Stimulated activated CD4-positive, alpha-beta T cell treated with anti-CD3 and anti-CD28 coated beads, Interleukin-12 subunit alpha, Interleukin-12 subunit beta, amount 100 ng/mL, for 4 hours (primary cell): ENCODE results near the gene CHD6.

Experiments
- DNase-seq: peaks from one replicate; pipeline ENCODE4 v3.0.0-alpha.2; 2020

Gene CHD6

DNA sequence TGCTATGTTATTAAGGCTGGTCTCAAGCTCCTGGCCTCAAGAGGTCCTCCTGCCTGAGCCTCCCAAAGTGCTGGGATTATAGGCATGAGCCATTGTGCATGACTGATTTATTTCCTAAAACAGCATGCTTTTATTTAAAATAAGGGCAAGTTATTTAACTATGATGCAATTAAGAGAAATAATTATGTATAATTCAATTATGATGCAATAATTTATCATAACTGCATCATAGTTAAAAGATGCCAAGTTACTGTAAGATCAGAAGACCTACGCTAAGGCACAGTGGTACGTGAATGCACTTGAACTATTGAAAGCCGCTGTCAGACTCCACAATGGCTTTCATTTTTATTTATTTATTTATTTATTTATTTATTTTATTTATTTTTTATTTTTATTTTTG lies 227.3 kb downstream of the CHD6 start:
- DNase-seq: no peak

DNA sequence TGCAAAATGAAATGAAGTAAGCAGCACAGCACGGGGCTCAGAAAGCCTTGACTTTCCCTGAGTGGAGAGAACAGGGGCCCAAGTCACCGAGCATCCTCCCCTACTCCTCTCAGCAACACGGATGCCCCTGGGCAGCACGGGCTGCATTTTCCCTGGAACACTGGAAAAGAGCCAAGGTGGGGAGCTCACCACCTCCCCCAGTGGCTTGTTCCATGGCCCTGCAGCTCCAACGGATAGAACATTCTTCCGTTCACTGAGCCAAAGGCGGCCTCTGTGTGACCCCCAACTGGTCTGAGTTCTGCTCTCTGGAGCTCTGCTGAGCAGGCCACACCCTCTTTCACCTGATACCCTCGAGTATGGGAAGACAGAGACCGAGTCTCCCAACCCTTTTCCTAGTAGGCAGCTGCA lies 230.7 kb downstream of the CHD6 start:
- DNase-seq: no peak

DNA sequence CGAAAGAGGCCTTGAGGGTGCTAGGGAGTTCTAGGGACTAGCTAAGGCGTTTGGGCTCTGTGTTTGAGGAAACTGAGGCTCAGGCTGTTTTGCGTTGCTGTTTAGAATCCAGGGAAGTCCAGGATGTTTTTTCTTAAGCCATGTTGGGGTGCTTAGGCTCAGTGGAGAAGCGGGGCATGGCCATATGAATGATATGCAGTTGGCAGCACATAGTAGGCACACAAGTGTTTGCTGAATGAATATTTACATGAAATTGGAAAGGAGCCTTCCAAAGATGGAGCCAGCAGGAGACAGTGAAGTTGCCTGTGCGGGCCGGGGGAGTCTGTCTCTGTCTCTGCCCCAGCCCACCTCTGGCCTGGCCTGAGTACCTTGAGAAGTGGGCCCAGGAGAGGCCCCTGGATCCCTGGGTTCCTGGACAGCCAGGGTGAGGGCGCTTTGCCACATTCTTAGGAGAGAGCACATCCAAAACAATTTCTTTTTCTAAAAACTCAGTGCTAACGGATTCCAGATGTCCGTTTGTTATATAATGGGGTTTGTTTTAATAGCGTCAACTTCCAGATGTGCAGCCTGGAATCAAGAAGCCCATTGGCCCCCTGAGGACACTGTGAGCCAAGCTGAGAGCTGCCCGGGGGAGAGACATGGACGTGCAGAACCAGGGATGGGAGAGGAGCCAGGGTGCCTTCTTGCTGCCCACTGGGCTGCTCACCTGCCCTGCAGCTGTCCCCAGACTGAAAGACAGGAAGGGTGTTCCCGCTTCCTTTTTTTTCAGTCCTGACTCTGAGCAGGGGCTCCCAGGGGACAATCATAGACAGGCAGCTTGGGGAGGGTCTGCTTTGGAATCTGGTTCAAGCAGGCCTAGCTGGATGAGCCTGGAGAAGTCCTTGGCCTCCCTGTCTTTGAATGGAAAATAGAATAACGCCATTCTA lies 231.4 kb downstream of the CHD6 start:
- DNase-seq: no peak

DNA sequence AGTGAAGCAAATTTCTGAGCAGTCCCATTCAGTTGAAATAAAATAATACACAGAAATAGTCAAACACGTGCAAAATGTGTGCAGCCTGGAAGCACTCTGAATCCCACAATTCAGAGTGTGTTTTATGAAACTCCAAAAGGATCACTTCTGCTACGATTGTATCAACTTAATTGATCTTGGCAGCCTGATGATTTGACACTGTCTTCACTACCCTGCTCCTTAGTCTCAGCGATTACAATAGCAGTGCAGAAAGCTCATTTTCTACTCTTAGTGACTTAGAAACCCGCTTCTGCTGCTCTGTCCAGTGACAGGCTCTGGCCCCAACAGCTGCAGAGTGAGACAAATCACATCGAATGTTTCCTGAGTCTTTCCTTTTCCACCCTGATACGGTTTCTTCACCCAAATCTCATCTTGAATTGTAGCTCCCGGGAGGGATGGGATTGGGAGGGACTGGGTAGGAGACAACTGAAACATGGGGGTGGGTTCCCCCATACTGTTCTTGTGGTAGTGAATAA lies 235.3 kb downstream of the CHD6 start:
- no peak for DNase-seq

DNA sequence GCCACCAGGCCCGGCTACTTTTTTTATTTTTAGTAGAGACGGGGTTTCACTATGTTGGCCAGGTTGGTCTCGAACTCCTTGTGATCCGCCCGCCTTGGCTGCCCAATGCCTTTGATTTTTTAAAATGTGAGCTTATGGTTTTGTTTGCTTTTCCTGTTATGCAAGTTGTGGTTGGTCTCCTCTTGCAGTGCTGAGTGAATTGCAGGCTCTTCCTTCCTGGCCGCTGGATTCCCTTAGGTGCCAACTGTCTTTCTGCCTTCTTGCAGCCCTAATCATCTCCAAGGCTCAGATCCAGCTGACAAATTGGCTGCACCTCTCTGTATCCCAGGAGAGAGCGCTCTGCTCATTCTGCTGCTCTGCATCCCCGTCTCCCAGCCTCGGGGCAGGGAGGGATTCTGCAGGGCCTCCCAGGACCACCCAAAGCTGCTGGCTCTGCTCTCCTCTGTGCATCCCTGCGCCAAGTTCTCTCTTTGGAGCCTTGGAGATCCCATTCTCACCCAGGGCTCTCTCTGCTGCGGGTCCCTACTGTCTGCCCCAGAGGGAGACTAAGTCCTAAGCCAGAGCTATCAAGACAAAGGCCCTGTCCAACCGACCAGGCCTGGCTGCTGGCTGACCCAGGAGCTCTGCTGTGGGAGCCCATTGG lies 237.5 kb downstream of the CHD6 start:
- no peak for DNase-seq

DNA sequence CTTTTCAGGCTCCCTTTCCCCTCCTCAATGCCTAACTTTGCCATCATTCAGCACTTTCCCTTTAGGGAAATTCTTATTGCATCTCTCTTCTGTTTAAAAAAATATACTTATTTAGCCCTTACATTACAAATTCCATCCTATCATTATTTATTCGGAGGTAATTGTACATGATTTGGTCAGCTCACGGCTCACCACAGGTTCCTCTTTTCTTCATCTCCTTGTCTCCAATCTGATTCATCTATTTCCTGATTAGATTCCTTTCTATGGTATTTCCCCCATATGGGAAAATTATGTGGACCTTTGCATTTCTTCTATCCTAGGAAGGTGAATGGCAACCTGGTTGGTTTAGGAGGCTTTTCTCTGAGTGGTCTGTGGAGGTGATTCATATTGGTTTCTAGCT lies 238.6 kb downstream of the CHD6 start:
- DNase-seq: no peak

DNA sequence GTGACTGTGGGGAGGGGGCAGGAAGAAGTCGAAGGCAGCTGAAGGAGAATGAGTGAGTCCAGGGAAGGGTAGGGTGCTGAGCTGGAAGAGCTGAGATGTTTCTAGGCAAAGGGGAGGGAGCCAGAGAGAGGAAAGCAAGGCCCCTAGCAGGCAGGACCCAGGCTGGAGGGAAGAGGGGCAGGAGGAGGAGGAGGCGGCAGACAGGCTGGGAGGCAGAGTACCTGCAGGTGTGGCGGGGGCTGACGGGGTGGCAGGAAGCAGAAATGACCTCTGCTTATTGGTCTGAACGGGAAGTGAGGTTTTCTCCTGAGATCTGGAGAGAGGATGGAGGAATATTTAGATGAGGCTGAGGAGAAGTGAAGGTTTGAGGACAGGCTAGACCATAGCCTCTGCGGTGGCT lies 240.9 kb downstream of the CHD6 start:
- DNase-seq: no peak

DNA sequence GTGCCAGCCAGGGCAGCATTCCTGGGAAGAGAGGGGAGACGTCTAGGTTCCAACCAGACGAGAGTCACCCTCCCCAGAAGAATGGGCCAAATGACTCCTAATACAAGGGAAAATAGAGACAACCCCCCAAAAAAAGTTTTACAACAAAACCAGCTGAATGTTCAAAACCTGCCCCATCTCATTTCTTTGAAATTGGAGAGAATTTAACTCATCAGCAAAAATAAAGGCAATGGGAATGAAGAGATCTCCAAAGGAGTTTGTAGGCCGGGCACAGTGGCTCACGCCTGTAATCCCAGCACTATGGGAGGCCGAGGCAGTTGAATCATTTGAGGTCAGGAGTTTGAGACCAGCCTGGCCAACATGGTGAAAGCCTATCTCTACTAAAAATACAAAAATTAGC lies 241.8 kb downstream of the CHD6 start:
- no peak for DNase-seq

DNA sequence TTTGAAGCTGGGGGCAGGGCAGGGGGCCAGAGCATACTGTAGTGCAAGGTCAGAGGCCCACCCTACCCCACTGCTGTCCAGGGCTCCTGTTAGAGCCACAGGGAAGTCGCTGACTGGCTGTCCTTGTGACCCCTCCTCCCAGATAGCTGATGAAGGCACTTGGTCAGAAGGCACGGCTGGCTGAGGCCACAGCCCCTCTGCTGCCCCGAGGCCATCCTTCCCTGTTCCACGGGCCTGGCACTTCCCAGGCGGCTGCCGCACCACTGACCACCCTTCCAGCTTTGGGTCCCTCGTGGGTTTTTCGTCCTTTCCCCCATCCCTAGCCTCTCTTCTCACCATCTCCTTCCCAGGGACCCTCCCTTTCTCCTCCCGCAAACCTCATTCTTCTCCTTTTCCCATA lies 242.3 kb downstream of the CHD6 start:
- DNase-seq: no peak

DNA sequence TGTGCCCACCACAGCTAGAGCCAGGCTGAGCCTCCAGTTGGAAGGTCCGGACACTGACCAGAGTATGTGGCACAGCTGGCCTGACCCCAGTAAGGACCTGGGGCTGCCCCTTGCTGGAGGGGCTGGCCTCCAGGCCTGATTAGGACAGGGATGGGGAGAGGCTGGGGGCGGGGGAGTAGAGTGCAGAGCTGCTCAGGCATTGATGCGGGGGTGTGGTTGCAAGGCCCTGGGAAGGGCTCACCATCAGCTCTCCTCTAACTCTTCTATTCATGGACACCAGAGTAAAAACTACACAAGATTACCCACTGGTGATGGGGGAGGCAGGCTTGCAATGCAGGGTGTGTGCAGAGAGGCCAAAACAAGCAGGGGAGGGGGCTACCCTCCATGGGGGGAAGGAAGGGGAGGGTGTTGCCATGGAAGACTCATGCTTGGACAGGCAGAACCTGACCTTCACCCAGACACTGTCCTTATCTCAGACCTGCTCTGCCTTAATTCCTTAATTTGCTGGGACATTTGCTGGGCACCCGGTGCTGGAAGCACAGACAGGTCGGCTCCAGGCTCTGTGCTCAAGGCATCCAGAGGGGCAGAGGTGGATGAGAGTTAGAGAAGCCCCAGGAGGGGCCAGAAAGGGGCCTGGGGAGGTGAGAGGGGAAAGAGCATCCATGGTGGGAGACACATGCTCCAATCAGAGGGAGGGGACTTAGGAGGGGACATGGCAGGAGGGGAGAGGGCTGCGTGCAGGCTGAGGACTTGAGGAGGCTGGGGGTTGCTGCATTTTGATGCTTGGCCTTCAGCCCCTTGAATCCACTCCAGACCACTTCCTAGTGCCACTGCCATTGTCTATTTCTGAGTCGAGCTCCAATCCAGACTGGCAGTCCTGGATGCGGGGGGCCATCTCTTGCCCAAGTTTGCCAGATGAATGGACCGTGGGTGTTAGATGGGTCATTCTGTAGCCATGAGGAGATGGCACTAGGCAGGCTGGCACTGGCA lies 244.0 kb downstream of the CHD6 start:
- no peak for DNase-seq

DNA sequence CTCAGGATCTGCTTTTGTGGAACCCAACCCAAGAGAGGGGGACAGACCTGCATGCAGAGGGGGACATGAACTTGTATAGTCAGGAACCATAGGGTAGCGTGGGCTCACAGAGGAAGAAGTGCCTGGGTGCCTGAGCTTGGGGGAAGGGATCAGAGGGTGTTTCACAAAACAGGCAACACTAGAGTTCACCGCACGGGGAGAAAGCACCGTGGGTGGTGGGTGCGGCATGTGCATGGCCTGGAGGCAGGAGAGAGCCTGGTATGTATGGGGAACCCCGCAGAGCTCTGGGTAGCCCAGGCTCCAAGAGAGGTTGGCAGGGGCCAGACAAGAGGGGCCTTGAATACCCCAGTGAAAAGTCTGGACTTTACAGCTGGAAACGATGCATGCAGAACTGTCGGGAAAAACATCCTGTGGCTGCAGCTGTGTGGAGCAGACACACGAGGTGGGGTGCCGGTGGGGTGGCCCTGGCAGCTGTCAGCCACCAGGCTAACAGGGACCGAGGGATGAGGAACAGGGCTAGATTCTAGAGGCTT lies 244.9 kb downstream of the CHD6 start:
- no peak for DNase-seq

DNA sequence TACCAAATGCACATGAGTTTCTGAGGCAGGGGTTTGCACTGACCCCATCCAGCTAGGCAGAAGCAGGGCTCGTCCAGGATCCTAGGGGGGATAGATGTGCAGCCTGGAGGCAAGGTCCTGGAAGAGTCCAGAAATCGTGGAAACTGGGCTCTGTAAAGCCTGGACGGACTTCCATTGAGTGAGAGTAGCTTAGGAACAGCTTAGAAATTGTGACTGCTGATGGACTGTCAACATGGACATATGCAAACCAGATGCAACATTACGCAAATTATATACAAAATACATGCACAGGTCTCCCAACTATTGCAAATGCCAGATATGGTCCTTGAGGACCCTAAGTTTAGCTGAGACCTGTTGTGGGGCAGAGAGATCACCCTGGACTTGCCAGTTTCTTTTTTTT lies 246.8 kb downstream of the CHD6 start:
- no peak for DNase-seq

DNA sequence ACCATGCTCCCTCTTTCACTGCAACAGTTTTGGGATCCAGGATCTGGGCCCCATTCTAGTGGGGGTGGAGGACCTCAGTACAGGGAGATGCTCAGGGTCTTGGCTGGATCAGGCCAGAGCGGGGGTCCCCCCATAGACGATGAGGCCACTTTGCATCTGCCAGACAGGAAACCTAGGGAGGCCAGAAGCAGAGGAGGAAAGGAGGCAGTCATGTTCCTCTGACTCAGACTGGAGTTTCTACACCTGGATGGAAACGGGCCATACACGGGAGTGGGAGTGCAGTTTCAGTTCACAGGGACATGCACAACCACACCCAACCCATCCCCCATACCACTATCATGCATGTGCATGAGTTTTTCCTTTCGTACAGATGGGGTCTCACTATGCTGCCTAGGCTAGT lies 248.0 kb downstream of the CHD6 start:
- no peak for DNase-seq

DNA sequence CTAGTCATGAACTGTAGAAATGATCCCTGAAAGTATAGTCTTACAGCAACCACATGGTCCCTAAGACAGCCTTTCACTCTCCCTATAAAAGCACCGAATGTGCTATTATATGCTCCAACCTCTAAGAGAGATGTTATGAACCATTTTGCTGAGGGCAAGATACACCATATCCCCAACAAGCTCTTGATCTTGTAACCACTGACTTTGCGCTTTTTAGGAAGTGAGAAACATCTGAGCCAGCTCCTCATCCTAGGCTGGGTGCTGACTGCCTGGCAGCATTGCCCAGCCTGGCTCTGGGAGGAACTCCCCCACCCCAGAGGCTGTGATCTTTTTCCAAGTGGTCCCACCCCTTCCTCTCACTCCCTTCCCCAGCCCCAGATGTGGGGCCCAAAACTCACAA lies 248.5 kb downstream of the CHD6 start:
- DNase-seq: no peak

DNA sequence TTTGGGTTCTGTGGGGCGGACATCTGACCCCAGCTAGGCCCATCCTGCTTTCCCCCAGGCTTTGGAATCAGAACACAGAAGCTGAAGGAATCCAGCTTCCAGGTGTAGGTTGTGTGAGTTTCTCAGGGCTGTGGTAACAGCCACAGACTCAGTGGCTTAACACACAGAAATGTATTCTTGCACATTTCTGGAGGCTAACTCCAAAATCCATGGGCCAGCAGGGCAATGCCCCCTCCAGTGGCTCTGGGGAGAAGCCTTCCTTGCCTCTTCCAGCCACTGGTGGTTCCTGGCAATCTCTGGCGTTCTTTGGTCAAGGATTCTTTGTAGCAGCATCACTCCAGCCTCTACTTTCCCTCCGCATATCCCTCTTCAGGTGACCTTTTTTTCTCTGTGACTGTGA lies 250.2 kb downstream of the CHD6 start:
- no peak for DNase-seq

DNA sequence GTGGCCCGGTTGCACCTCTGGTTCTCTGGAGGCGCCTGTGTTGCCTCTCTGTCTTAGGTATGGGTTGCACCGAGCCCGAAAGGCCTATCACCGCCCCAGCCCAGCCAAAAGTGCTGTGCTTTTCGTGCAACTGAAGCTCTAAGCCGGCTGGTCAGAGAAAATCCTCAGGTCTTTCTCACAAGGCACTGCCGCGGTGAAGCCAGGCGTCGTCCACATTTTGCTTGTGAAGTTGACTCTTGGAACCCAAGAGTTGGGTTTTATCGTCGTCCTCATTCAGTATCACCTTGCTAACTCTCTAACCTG lies 250.8 kb downstream of the CHD6 start:
- no peak for DNase-seq

DNA sequence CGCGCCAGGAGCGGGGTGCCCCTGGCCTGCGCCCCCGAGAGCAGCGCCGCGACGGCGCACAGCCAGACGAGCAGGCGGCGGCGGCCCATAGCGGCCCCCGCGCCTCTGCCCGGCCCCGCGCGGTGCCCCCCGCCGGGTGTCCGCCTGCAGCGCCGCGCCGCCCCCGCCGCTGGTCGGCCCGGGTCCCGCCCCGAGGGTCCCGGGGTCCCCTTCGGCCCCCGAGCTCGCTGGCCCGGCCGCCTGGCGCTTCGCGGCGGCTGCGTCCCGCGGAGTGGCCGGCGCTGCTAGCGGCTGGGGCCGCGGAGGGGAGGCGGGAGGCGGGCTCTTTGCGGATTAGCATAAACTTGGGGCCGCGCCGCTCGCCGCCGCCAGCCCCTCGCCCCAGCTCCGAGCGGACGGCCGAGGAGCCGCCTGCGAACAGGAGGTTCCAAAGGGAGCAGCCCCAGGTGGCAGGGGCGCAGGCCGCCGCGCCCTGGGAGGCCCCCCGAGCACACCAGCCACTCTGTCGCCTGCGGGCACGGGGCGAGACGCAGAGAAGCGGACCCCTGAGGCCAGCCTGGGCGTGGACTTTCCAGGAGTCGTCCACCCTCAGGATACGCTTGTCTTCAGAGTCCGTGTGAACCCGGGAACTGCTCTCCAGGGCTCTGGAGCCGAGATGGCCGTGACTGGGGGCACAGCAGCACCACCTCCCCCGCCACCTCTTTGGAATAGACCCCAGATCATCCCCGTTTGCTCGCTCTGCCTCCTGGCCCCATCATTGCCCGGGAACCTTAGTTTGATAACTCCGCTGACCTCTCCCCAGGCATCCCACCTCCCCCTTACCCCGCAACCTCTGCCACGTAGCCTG lies 251.4 kb downstream of the CHD6 start, which contains the start of gene EMILIN3:
TSS of gene EMILIN3 (minus strand) at position 273 of the 847 bp plus-strand sequence. CDS start at position 89, 184 bp downstream.
- no peak for DNase-seq

DNA sequence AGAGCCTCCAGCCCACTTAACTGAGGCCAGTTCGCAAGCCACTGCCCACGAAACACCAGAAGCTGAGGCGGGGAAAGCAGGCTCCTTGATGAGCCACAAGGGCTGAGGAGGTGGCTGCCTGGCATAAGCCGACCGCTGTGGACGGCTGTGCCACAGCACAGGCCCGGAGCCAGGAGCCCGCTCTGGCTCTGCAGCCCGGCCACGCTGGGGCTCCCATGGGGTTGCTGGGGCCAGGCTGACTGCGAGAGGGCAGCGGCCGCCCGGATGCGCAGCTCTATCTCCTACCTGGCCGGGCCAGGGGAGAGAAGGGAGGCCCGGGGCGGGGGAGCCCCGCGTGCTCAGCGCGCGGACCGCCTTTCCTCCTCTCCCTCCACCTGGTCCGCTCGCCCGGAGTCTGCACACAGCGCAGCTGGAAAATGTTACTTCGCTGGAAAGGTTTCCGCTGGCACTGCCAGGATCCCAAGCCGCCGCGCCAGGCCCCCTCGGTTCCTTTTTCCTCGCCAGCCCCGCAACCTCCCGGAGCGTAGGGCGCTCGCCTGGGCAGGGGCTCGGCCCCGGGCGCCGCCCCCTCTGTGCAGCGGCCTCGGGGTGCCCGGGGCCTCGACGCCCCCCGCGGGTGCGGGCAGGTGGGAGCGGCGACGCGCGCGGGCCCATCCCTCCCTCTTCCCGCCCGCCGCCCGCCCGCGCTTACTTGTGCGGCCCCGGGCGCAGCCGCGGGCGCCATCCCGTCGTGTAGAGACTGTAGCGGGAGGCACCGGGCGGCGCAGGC lies 252.2 kb downstream of the CHD6 start:
- DNase-seq: no peak

DNA sequence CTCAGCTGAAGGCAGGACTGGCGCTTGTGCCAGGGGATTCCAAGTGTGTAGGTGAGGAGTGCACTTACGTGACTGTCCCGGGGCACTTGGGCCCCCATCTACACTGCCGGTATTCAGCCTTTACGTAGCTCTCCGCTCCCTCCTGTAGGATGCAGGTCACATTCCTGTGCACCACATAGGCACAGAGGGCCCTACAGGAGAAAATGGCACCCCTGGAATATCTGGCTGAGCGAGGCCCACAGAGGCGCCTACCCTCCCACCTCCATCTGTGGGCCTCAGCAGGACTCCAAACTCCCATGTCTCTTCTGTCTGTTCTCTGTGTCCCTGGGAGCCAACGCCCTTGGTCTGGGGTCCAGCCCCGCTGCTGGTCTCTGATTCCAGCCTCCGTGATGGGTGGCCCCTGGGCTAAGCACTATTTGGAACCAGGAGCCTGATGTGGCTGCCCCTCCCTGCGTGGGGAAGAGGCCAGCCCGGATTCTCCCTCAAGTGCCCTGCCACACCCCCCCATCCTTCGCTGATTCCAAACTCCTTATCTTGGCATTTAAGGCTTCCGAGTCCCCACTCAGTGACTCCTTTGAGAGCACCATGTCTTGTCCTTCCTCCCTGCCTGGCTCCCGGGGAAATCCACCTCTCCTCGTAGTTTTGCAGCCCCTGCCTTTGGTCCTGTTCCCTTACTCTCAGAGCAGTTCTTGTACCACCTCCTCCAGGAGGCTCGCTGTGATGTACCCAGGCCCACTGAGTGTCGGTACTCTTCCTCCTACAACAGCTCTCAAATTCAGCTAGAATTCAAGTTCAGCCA lies 253.0 kb downstream of the CHD6 start:
- DNase-seq: no peak

DNA sequence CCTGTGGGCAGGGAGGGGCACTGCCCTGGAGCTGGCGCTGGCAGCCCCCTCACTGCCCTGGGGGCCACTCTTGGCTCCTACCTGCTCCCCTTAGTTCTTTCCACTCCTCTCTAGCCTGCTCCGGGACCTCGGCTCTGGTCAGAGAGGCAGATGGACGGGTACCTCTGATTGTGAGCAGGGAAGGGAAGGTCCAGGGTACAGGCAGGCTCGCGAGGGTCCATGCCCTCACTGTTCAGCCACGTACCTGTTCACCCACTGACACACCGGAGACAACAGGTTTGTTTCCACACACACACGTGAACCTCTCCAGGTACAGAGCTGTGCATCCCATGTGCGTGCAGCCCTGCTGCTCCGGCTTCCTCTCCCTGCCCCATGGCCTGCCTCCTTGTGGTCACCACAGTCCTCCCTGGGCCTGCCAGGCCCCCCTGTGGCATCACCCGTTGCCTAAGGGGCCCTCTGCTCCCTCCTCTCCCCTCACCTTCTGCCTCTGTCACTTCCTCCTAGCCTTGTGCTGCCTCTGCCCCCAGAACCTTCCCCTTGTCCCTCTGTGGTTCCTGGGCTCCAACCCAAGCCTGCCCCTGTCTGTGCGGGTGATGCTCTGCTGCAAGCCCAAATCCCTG lies 253.8 kb downstream of the CHD6 start:
- no peak for DNase-seq
